Keratinocyte (primary cell): Measurements from ENCODE around the gene DHH. TPM values are rescaled to one million over a fixed set of nuclear protein-coding genes. Genes with fewer than 3 reads are reported as not detected.

ENCODE experiments used
- DNase-seq: peaks from one replicate; pipeline ENCODE4 v3.0.0-alpha.2; 2011; ENCODE audit warnings: low read depth, missing footprints, low spot score
- FAIRE-seq: peaks from 2 replicates; lab custom pipeline; 2011; peaks lifted over from hg19 to GRCh38; lab: Jason Lieb, UNC
- H2AFZ ChIP-seq: 2 replicates; pipeline ENCODE4 v1.6.0; 2012; ENCODE audit warnings: low read length, control low read depth, inconsistent platforms; ENCODE audit not compliant: control insufficient read depth
- H3K27ac ChIP-seq: 2 replicates; pipeline ENCODE4 v1.5.1; 2011; ENCODE audit warnings: low read length; ENCODE audit not compliant: control insufficient read depth, insufficient read depth
- H3K27me3 ChIP-seq: 3 replicates; pipeline ENCODE4 v1.6.0; 2011; ENCODE audit warnings: low read length; ENCODE audit not compliant: control insufficient read depth, insufficient read depth; ENCODE audit errors: extremely low read depth
- H3K36me3 ChIP-seq, 2 experiments: 2 replicates in 1 of 2; 3 replicates in 1 of 2; pipeline ENCODE4 v1.5.1; 2011; ENCODE audit warnings: low read length in 2 of 2, mild to moderate bottlenecking in 1 of 2; ENCODE audit not compliant: control insufficient read depth in 2 of 2, insufficient read depth in 2 of 2; ENCODE audit errors: extremely low read depth in 1 of 2
- H3K4me1 ChIP-seq: 3 replicates; pipeline ENCODE4 v1.5.1; 2011; ENCODE audit warnings: low read length; ENCODE audit not compliant: control insufficient read depth, insufficient read depth; ENCODE audit errors: extremely low read depth
- H3K4me2 ChIP-seq: 3 replicates; pipeline ENCODE4 v1.6.0; 2011; ENCODE audit warnings: low read depth, low read length; ENCODE audit not compliant: control insufficient read depth, insufficient read depth; ENCODE audit errors: extremely low read depth
- H3K4me3 ChIP-seq, 3 experiments: fragments of 200-600 bp in 1 of 3; sonication (generic) in 1 of 3; 2 replicates in 2 of 3; 3 replicates in 1 of 3; pipeline ENCODE4 v1.5.1; 2011 to 2016; ENCODE audit warnings: low read length in 3 of 3, mild to moderate bottlenecking in 3 of 3, control low read depth in 2 of 3, inconsistent platforms in 1 of 3, low read depth in 1 of 3, mixed read lengths in 1 of 3, mixed run types in 1 of 3, moderate library complexity in 1 of 3; ENCODE audit not compliant: control insufficient read depth in 2 of 3, insufficient read depth in 2 of 3; ENCODE audit errors: extremely low read depth in 1 of 3
- H3K79me2 ChIP-seq: 2 replicates; pipeline ENCODE4 v1.6.0; 2012; ENCODE audit warnings: low read length; ENCODE audit not compliant: control insufficient read depth, insufficient read depth
- H3K9ac ChIP-seq: 3 replicates; pipeline ENCODE4 v1.6.0; 2011; ENCODE audit warnings: low read length; ENCODE audit not compliant: control insufficient read depth, insufficient read depth; ENCODE audit errors: extremely low read depth
- H3K9me1 ChIP-seq: 3 replicates; pipeline ENCODE4 v1.6.0; 2011; ENCODE audit warnings: low read length; ENCODE audit not compliant: control insufficient read depth, insufficient read depth; ENCODE audit errors: extremely low read depth
- H3K9me3 ChIP-seq: 2 replicates; pipeline ENCODE4 v1.5.1; 2012; ENCODE audit warnings: low read depth, low read length; ENCODE audit not compliant: control insufficient read depth
- H4K20me1 ChIP-seq: 3 replicates; pipeline ENCODE4 v1.6.0; 2011; ENCODE audit warnings: low read length; ENCODE audit not compliant: control insufficient read depth, insufficient read depth; ENCODE audit errors: extremely low read depth
- CTCF ChIP-seq, 3 experiments: IDR thresholded peaks in 1 of 3; conservative IDR thresholded peaks in 1 of 3; optimal IDR thresholded peaks in 1 of 3; 2 replicates in 2 of 3; 3 replicates in 1 of 3; pipeline versions ENCODE3 to v1.5.1; 2011; ENCODE audit warnings: low read length in 3 of 3, mild to moderate bottlenecking in 3 of 3, moderate library complexity in 2 of 3, control low read depth in 1 of 3, inconsistent platforms in 1 of 3; ENCODE audit not compliant: insufficient read depth in 2 of 3; ENCODE audit errors: extremely low read depth in 1 of 3
- EZH2 ChIP-seq: IDR thresholded peaks from one replicate; pipeline ENCODE4 v1.6.1; 2012; ENCODE audit warnings: inconsistent platforms, mild to moderate bottlenecking, low read length, moderate library complexity
- dilution Hi-C: fragments of 300-500 bp; cut with MboI; formaldehyde crosslinking; loops from one replicate; pipeline ENCODE4 v1.7.0; 2020; ENCODE audit warnings: low sequenced_read_pairs; ENCODE audit not compliant: extremely low pct_ligation_motif_present
- polyA plus RNA-seq, 5 experiments: library from polyadenylated mRNA; depleted of rRNA in 3 of 5; stranded (reverse) in 3 of 5; stranded (forward) in 1 of 5; unstranded in 1 of 5; fragments of >200 nt; gene quantifications; 1 replicate in 1 of 5; 2 replicates in 3 of 5; 3 replicates in 1 of 5; pipeline versions ENCODE4 v1.2.1 to v1.2.3, GENCODE V29; 2011 to 2012; ENCODE audit warnings: missing spikeins in 2 of 5, low read depth in 1 of 5, low replicate concordance in 1 of 5

Gene DHH
- polyA plus RNA-seq, 1 donor (not counting 4 experiments of a cell fraction or from before 2014, with no cell fraction given) = not detected

GRCh38 chr12:49043241-49043640 is 51.4 kb downstream of the DHH start:
- Histone ChIP-seq H3K4me1 (no peaks in the 10 kb centered on the region), H3K4me3 (no peak overlapping the region), H3K36me3 (peaks cover 62 to 69% of the 10 kb centered on the region in 2 experiments), H3K9me1 (no peaks in the 10 kb centered on the region), H3K9me3 (no peaks in the 10 kb centered on the region), H3K27me3 (no peaks in the 10 kb centered on the region), H3K4me2 (no peak overlapping the region), H4K20me1 (peaks cover 3% of the 10 kb centered on the region), H3K27ac (no peak overlapping the region), H3K79me2 (peaks cover 4% of the 10 kb centered on the region), H3K9ac (no peak overlapping the region), H2AFZ (no peak overlapping the region)
- dilution Hi-C loops = no loop called here
- TF ChIP-seq EZH2 (no peak), CTCF (optimal IDR thresholded peaks at IDR 0.05 in 1 of 3, IDR thresholded peaks at IDR 0.05 in 1 of 3, conservative IDR thresholded peaks at IDR 0.05 in 1 of 3; ENCODE audit: extremely low read depth in 1 of 3, insufficient read depth in 2 of 3, low read length in 3 of 3) (no peak)
- DNase-seq (no peak), FAIRE-seq (no peak)

- TF ChIP-seq EZH2 (no peak), CTCF (optimal IDR thresholded peaks at IDR 0.05 in 1 of 3, IDR thresholded peaks at IDR 0.05 in 1 of 3, conservative IDR thresholded peaks at IDR 0.05 in 1 of 3; ENCODE audit: extremely low read depth in 1 of 3, insufficient read depth in 2 of 3, low read length in 3 of 3) (no peak)
- no peak overlapping the region for H3K4me2 ChIP-seq
- no peaks in the 10 kb centered on the region for H4K20me1 ChIP-seq
- dilution Hi-C loops = no loop called here
- peaks cover 67 to 73% of the 10 kb centered on the region in 2 experiments for H3K36me3 ChIP-seq
- DNase-seq = no peak
- no peak overlapping the region for H3K9ac ChIP-seq
- H3K27ac ChIP-seq = no peak overlapping the region
- H3K4me3 ChIP-seq = no peak overlapping the region
- FAIRE-seq = no peak
- no peaks in the 10 kb centered on the region for H3K4me1 ChIP-seq
- H3K9me1 ChIP-seq = peaks cover 2% of the 10 kb centered on the region
- H2AFZ ChIP-seq = no peak overlapping the region
- no peaks in the 10 kb centered on the region for H3K27me3 ChIP-seq
- H3K79me2 ChIP-seq = peaks cover 1% of the 10 kb centered on the region
- H3K9me3 ChIP-seq = no peaks in the 10 kb centered on the region
Measured at GRCh38 chr12:49041881-49042484, 52.6 kb downstream of the DHH start.
